ENCODE data around the gene KCNS3.

KCNS3 gene

DNA sequence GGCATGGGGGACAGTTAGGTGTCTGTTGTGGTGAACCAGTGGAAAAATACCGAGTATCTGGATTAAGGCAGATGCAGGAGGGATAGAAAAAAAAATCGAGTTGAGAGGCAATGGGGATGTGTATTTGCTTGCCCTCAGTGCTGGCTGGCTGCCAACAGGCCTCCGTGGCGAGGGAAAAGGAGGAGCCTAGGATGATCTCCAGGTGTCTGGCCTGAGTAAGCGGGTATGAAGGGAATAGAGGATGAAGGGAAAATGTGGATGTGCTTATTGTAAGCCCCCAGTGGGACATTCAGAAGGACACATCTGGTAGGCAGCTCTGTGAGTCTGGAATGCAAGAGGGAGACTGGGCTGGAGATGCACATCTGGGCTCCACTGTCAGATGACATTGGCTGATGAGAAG is 22.8 kb downstream of the KCNS3 start:
- Histone ChIP-seq H3K4me2 (ENCODE audit: low read depth, low read length, poor library complexity, severe bottlenecking) (no peak overlapping the region), H3K9me3 (ENCODE audit: insufficient read depth, low read length) (no peaks in the 10 kb centered on the region), H3K27me3 (ENCODE audit: low read length) (no peaks in the 10 kb centered on the region), H3K4me3 (ENCODE audit: insufficient read depth, low read length, poor library complexity, severe bottlenecking) (no peak overlapping the region), H3K9me2 (replicated peaks; ENCODE audit: insufficient read depth, low read length) (no peaks in the 10 kb centered on the region), H3K27ac (ENCODE audit: low read depth, low read length) (no peak overlapping the region), H3K36me3 (ENCODE audit: low read length) (no peaks in the 10 kb centered on the region), H3K79me2 (ENCODE audit: insufficient read depth, low read length) (no peaks in the 10 kb centered on the region), H4K20me1 (ENCODE audit: low read depth, low read length) (no peaks in the 10 kb centered on the region), H2AFZ (ENCODE audit: low read depth, low read length, severe bottlenecking) (no peak overlapping the region), H3K9ac (ENCODE audit: low read length) (no peak overlapping the region), H3F3A (ENCODE audit: insufficient read depth) (no peaks in the 10 kb centered on the region)
- TF ChIP-seq EZH2phosphoT487 (conservative IDR thresholded peaks at IDR 0.05; ENCODE audit: low read length), result no peak
- TF ChIP-seq, protein P1, sequence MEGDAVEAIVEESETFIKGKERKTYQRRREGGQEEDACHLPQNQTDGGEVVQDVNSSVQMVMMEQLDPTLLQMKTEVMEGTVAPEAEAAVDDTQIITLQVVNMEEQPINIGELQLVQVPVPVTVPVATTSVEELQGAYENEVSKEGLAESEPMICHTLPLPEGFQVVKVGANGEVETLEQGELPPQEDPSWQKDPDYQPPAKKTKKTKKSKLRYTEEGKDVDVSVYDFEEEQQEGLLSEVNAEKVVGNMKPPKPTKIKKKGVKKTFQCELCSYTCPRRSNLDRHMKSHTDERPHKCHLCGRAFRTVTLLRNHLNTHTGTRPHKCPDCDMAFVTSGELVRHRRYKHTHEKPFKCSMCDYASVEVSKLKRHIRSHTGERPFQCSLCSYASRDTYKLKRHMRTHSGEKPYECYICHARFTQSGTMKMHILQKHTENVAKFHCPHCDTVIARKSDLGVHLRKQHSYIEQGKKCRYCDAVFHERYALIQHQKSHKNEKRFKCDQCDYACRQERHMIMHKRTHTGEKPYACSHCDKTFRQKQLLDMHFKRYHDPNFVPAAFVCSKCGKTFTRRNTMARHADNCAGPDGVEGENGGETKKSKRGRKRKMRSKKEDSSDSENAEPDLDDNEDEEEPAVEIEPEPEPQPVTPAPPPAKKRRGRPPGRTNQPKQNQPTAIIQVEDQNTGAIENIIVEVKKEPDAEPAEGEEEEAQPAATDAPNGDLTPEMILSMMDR (IDR thresholded peaks at IDR 0.05; ENCODE audit: insufficient read depth, low read length, poor library complexity, severe bottlenecking), result no peak

DNA sequence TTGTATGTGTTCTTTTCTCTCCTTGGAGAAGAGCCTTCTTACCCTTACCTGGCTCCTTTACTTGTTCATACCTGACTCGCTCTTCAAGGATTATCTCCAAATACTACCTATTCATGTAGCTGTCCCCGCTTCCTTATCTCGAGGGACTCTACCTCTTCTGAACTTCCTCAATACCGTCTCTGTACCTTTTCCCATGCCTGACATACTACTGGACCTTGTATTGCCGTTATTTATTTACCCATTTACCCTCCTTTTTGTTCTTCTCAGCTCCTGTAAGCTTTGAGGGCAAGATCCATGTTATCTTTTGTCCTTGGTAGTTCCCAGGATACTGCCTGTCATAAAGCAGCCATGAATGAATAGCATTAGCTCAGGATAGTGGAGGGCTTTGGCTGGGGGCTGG is 32.5 kb downstream of the KCNS3 start:
- no peaks in the 10 kb centered on the region for H3F3A ChIP-seq (ENCODE audit: insufficient read depth)

GRCh38 chr2:17911491-17912260 is 33.2 kb downstream of the KCNS3 start:
- Histone ChIP-seq H3K9ac (ENCODE audit: low read length) (no peak overlapping the region), H3F3A (ENCODE audit: insufficient read depth) (no peaks in the 10 kb centered on the region), H3K4me3 (ENCODE audit: insufficient read depth, low read length, poor library complexity, severe bottlenecking) (no peak overlapping the region), H3K9me3 (ENCODE audit: insufficient read depth, low read length) (no peaks in the 10 kb centered on the region), H3K36me3 (ENCODE audit: low read length) (no peaks in the 10 kb centered on the region), H3K4me2 (ENCODE audit: low read depth, low read length, poor library complexity, severe bottlenecking) (no peak overlapping the region), H4K20me1 (ENCODE audit: low read depth, low read length) (no peaks in the 10 kb centered on the region), H3K27ac (ENCODE audit: low read depth, low read length) (no peak overlapping the region), H3K79me2 (ENCODE audit: insufficient read depth, low read length) (no peaks in the 10 kb centered on the region), H2AFZ (ENCODE audit: low read depth, low read length, severe bottlenecking) (no peak overlapping the region), H3K9me2 (replicated peaks; ENCODE audit: insufficient read depth, low read length) (no peaks in the 10 kb centered on the region), H3K27me3 (ENCODE audit: low read length) (no peaks in the 10 kb centered on the region)
- TF ChIP-seq, protein P1 (IDR thresholded peaks at IDR 0.05; ENCODE audit: insufficient read depth, low read length, poor library complexity, severe bottlenecking), result no peak
- no peak for TF ChIP-seq EZH2phosphoT487 (conservative IDR thresholded peaks at IDR 0.05; ENCODE audit: low read length)

More for the DNA sequence above, 32.5 kb downstream of the KCNS3 start:
- H2AFZ ChIP-seq (ENCODE audit: low read depth, low read length, severe bottlenecking), result no peak overlapping the region
- no peaks in the 10 kb centered on the region for H3K36me3 ChIP-seq (ENCODE audit: low read length)
- no peaks in the 10 kb centered on the region for H3K79me2 ChIP-seq (ENCODE audit: insufficient read depth, low read length)
- H3K4me3 ChIP-seq (ENCODE audit: insufficient read depth, low read length, poor library complexity, severe bottlenecking), result no peak overlapping the region
- H3K9me3 ChIP-seq (ENCODE audit: insufficient read depth, low read length), result no peaks in the 10 kb centered on the region
- TF ChIP-seq, protein P1 (IDR thresholded peaks at IDR 0.05; ENCODE audit: insufficient read depth, low read length, poor library complexity, severe bottlenecking), result no peak
- TF ChIP-seq EZH2phosphoT487 (conservative IDR thresholded peaks at IDR 0.05; ENCODE audit: low read length), result no peak
- H3K27me3 ChIP-seq (ENCODE audit: low read length), result no peaks in the 10 kb centered on the region
- no peak overlapping the region for H3K9ac ChIP-seq (ENCODE audit: low read length)
- no peak overlapping the region for H3K27ac ChIP-seq (ENCODE audit: low read depth, low read length)
- H4K20me1 ChIP-seq (ENCODE audit: low read depth, low read length), result no peaks in the 10 kb centered on the region
- H3K4me2 ChIP-seq (ENCODE audit: low read depth, low read length, poor library complexity, severe bottlenecking), result no peak overlapping the region
- no peaks in the 10 kb centered on the region for H3K9me2 ChIP-seq (replicated peaks; ENCODE audit: insufficient read depth, low read length)

Data from SU-DHL-6 (cell line).